Hepatocyte (in vitro differentiated cells): ENCODE measurements around the gene PSMD1. TPM values are rescaled to one million over a fixed set of nuclear protein-coding genes. Genes with fewer than 3 reads are reported as not detected.

Experiments
- DNase-seq: peaks from one replicate; pipeline ENCODE4 v3.0.0-alpha.2; 2016; ENCODE audit warnings: low spot score
- H2AFZ ChIP-seq: fragments of 200-600 bp; sonication (generic); 2 replicates; pipeline ENCODE4 v1.6.0; 2016; ENCODE audit warnings: antibody characterized with exemption, mild to moderate bottlenecking
- H3K27ac ChIP-seq: fragments of 200-600 bp; sonication (generic); 2 replicates; pipeline ENCODE4 v1.5.1; 2016; ENCODE audit warnings: mild to moderate bottlenecking
- H3K27me3 ChIP-seq: fragments of 200-600 bp; sonication (generic); 2 replicates; pipeline ENCODE4 v1.6.1; 2016
- H3K36me3 ChIP-seq: fragments of 200-600 bp; sonication (generic); replicated peaks from 2 replicates; pipeline ENCODE4 v1.5.1; 2016; ENCODE audit warnings: low read depth; ENCODE audit not compliant: insufficient read depth
- H3K4me1 ChIP-seq: fragments of 200-600 bp; sonication (generic); 2 replicates; pipeline ENCODE4 v1.5.1; 2016; ENCODE audit warnings: mild to moderate bottlenecking, moderate library complexity; ENCODE audit not compliant: insufficient read depth
- H3K4me2 ChIP-seq: fragments of 200-600 bp; sonication (generic); 2 replicates; pipeline ENCODE4 v1.6.0; 2016
- H3K4me3 ChIP-seq: fragments of 200-600 bp; sonication (generic); 2 replicates; pipeline ENCODE4 v1.5.1; 2016; ENCODE audit warnings: mild to moderate bottlenecking
- H3K79me2 ChIP-seq: fragments of 200-600 bp; sonication (generic); 2 replicates; pipeline ENCODE4 v1.6.0; 2017; ENCODE audit warnings: mild to moderate bottlenecking
- H3K9me2 ChIP-seq: fragments of 200-600 bp; sonication (generic); replicated peaks from 2 replicates; pipeline ENCODE4 v1.6.0; 2017; ENCODE audit warnings: mild to moderate bottlenecking; ENCODE audit not compliant: insufficient read depth
- H3K9me3 ChIP-seq: fragments of 200-600 bp; sonication (generic); 2 replicates; pipeline ENCODE4 v1.5.1; 2016; ENCODE audit warnings: low read depth, mild to moderate bottlenecking
- H4K20me1 ChIP-seq: fragments of 200-600 bp; sonication (generic); 2 replicates; pipeline ENCODE4 v1.6.0; 2016; ENCODE audit warnings: mild to moderate bottlenecking; ENCODE audit not compliant: insufficient read depth, poor library complexity, severe bottlenecking
- EZH2 ChIP-seq: fragments of 200-600 bp; sonication (generic); IDR thresholded peaks from 2 replicates; pipeline ENCODE4 v1.6.1; 2016; ENCODE audit warnings: antibody characterized with exemption, mild to moderate bottlenecking, borderline replicate concordance
- EZH2phosphoT487 ChIP-seq: fragments of 200-600 bp; sonication (generic); IDR thresholded peaks from one replicate; pipeline ENCODE4 v1.6.1; 2018; ENCODE audit warnings: antibody characterized with exemption, mild to moderate bottlenecking, low read depth, moderate library complexity; ENCODE audit not compliant: unreplicated experiment, severe bottlenecking
- WGBS: methylation state at CpG from one replicate; pipeline ENCODE4 v1.1.6; 2016; ENCODE audit warnings: low lambda C conversion rate; ENCODE audit errors: missing lambda C conversion rate; 5-methylcytosine and 5-hydroxymethylcytosine counted together
- polyA plus RNA-seq: library from polyadenylated mRNA; unstranded; fragments of >200 nt; fragmentation: Nextera tagmentation; extraction: Ambion mirVana; gene quantifications from 2 replicates; pipeline ENCODE4 v1.2.1, GENCODE V29; 2016
- total RNA-seq: library from RNA; depleted of rRNA; stranded (reverse); fragments of >200 nt; gene quantifications from 2 replicates; pipeline ENCODE4 v1.2.3, GENCODE V29; 2014
- TF ChIP-seq, protein P1 (sequence below): fragments of 200-600 bp; sonication (generic); IDR thresholded peaks from 2 replicates; pipeline ENCODE4 v1.5.1; 2016; ENCODE audit warnings: antibody characterized with exemption, mild to moderate bottlenecking; ENCODE audit not compliant: poor library complexity

The PSMD1 gene
- total and polyA plus RNA-seq, 2 experiments from 2014 or later = 92.9 to 106 TPM

DNA sequence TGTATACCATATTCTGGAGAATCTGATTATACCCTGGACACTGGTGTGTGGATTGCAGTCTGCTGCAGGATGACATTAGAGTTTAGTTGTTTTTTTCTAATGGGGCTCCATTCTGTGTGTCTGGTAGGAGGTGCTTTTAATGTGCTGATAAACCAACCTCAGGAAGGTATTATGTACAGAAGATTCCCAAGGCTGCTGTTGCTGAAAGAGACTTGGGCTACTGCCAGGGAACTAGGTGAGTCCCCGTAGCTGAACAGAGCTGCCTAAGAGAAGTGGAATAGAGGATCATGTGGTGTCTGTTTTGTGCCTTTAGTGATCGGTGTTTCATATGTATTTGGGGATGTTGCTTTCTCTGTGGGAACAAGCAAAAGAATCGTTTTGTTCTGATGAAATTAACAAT lies 44.2 kb upstream of the PSMD1 start:
- Histone ChIP-seq H3K27ac (no peak overlapping the region), H4K20me1 (no peaks in the 10 kb centered on the region), H3K4me1 (peaks cover 9% of the 10 kb centered on the region), H3K79me2 (no peaks in the 10 kb centered on the region), H3K4me2 (no peak overlapping the region), H3K9me3 (no peaks in the 10 kb centered on the region), H3K36me3 (no peaks in the 10 kb centered on the region), H3K9me2 (no peaks in the 10 kb centered on the region), H3K4me3 (no peak overlapping the region), H3K27me3 (no peaks in the 10 kb centered on the region), H2AFZ (no peak overlapping the region)
- 74% methylated on average over 3 of the region's 3 CpGs for WGBS
- DNase-seq = peak; percentile 50
- TF ChIP-seq, protein P1, sequence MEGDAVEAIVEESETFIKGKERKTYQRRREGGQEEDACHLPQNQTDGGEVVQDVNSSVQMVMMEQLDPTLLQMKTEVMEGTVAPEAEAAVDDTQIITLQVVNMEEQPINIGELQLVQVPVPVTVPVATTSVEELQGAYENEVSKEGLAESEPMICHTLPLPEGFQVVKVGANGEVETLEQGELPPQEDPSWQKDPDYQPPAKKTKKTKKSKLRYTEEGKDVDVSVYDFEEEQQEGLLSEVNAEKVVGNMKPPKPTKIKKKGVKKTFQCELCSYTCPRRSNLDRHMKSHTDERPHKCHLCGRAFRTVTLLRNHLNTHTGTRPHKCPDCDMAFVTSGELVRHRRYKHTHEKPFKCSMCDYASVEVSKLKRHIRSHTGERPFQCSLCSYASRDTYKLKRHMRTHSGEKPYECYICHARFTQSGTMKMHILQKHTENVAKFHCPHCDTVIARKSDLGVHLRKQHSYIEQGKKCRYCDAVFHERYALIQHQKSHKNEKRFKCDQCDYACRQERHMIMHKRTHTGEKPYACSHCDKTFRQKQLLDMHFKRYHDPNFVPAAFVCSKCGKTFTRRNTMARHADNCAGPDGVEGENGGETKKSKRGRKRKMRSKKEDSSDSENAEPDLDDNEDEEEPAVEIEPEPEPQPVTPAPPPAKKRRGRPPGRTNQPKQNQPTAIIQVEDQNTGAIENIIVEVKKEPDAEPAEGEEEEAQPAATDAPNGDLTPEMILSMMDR = no peak
- no peak for TF ChIP-seq EZH2
- TF ChIP-seq EZH2phosphoT487 = no peak

DNA sequence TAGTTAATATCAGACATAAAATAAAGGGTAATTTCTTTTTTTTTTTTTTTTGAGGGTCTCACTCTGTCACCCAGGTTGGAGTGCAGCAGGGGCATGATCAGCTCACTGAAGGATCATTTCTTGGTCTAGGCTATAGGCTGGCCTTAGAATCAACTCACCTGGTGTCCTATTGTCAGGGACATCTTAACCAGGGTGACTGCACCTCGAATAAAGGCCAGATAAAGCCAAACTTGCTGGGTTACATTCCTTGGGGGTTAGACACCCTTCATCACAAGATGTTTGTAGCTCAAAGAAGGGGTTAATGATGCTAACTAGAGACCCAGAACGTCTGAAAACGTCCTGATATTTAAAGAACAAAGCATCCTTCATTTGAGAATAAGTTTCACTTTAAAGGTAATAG lies 42.8 kb upstream of the PSMD1 start:
- Histone ChIP-seq H3K79me2 (no peaks in the 10 kb centered on the region), H3K9me2 (no peaks in the 10 kb centered on the region), H2AFZ (no peak overlapping the region), H4K20me1 (no peaks in the 10 kb centered on the region), H3K4me2 (no peak overlapping the region), H3K27ac (no peak overlapping the region), H3K27me3 (no peaks in the 10 kb centered on the region), H3K4me3 (no peak overlapping the region), H3K4me1 (peaks cover 9% of the 10 kb centered on the region), H3K36me3 (no peaks in the 10 kb centered on the region), H3K9me3 (no peaks in the 10 kb centered on the region)
- TF ChIP-seq EZH2 (no peak), EZH2phosphoT487 (no peak)
- TF ChIP-seq, protein P1 = no peak
- DNase-seq = no peak
- WGBS = 11% methylated on average over 3 of the region's 3 CpGs

DNA sequence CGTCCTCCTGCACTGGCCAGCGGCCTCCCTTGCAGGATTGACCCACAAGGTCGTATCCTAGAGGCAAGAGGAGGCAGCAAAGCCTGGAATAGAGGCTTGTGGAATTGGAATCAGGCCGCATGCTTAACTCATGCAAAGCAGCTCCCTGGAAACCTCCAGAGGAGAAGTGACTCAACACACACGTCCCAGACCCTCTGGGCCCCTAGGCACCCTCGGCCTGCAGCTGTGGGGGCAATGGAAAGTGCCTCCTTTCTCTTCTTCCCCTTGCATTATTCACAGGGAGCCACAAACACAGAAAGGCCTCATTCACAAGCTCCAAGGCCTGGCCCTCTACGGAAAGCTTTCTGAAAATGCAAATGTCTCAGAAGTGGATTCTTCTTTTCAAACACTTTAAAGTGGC lies 41.2 kb upstream of the PSMD1 start:
- no peak for DNase-seq
- Histone ChIP-seq H3K9me3 (no peaks in the 10 kb centered on the region), H3K27ac (no peak overlapping the region), H3K79me2 (no peaks in the 10 kb centered on the region), H3K27me3 (no peaks in the 10 kb centered on the region), H3K9me2 (no peaks in the 10 kb centered on the region), H2AFZ (no peak overlapping the region), H3K4me1 (peaks cover 4% of the 10 kb centered on the region), H3K4me3 (no peak overlapping the region), H4K20me1 (no peaks in the 10 kb centered on the region), H3K4me2 (no peak overlapping the region), H3K36me3 (no peaks in the 10 kb centered on the region)
- 82% methylated on average over 7 of the region's 7 CpGs for WGBS
- TF ChIP-seq, protein P1 = no peak
- TF ChIP-seq EZH2 (no peak), EZH2phosphoT487 (no peak)

DNA sequence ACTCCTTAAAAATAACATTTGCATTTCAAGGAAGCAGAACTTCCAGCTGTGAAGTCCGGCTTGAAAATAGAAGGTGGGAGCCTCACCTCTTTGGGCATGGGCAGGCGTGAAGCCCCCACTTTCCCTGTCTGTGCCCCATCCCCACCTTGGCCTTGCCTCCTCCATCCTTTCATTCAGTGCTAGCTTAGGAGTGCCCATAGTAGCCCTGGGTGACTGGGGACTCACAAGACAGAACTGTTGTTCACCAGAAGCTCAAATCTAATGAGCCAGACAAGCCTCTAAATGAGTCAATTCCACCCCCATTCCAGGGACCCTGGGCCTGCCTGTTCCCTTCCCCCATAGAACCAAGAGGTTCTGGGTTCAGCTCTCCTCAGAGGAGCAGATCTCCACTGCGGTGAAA lies 40.7 kb upstream of the PSMD1 start:
- Histone ChIP-seq H4K20me1 (no peaks in the 10 kb centered on the region), H3K9me3 (no peaks in the 10 kb centered on the region), H3K27me3 (no peaks in the 10 kb centered on the region), H3K4me2 (no peak overlapping the region), H3K4me3 (no peak overlapping the region), H3K9me2 (no peaks in the 10 kb centered on the region), H3K4me1 (peaks cover 4% of the 10 kb centered on the region), H3K36me3 (no peaks in the 10 kb centered on the region), H2AFZ (no peak overlapping the region), H3K27ac (no peak overlapping the region), H3K79me2 (no peaks in the 10 kb centered on the region)
- TF ChIP-seq, protein P1 = no peak
- no peak for TF ChIP-seq EZH2phosphoT487
- no peak for TF ChIP-seq EZH2
- no peak for DNase-seq
- WGBS = 96% methylated on average over 3 of the region's 3 CpGs
